MCF 10A (cell line): ENCODE measurements around the gene SUCLA2. TPM values are rescaled to one million over a fixed set of nuclear protein-coding genes. Genes with fewer than 3 reads are reported as not detected.

Source experiments
- BruUV-seq: library from RNA; stranded (reverse); fragments of 400-500 nt; replicated peaks from 2 replicates; lab custom pipeline; 2021; lab: Mats Ljungman, UMichigan
- CTCF ChIA-PET: fragments of 300-600 bp; sonication (Branson Sonifier 250); formaldehyde crosslinking; extraction: SDS; loops from one replicate; lab custom pipeline; 2021; ENCODE audit warnings: antibody characterized with exemption, inconsistent platforms; lab: Yijun Ruan, JAX
- POLR2A ChIA-PET: fragments of 300-600, 350-650 bp; sonication (Branson Sonifier 250); formaldehyde crosslinking; extraction: SDS; loops from one replicate; lab custom pipeline; 2020; ENCODE audit warnings: antibody characterized with exemption, inconsistent platforms; lab: Yijun Ruan, JAX
- DNase-seq: peaks from one replicate; pipeline ENCODE4 v3.0.0-alpha.2; 2018; ENCODE audit not compliant: unreplicated experiment
- H3K27ac Mint-ChIP-seq: one replicate; pipeline ENCODE4 v1.8.0; 2022; ENCODE audit warnings: mild to moderate bottlenecking, low read depth, mixed read lengths; ENCODE audit not compliant: unreplicated experiment
- H3K27me3 Mint-ChIP-seq: one replicate; pipeline ENCODE4 v1.8.0; 2022; ENCODE audit warnings: mixed read lengths; ENCODE audit not compliant: insufficient read depth, unreplicated experiment
- H3K36me3 Mint-ChIP-seq: one replicate; pipeline ENCODE4 v1.8.0; 2022; ENCODE audit warnings: mild to moderate bottlenecking, moderate library complexity, mixed read lengths; ENCODE audit not compliant: insufficient read depth, unreplicated experiment
- H3K4me1 Mint-ChIP-seq: one replicate; pipeline ENCODE4 v1.8.0; 2022; ENCODE audit warnings: mixed read lengths; ENCODE audit not compliant: insufficient read depth, unreplicated experiment
- H3K4me3 Mint-ChIP-seq: one replicate; pipeline ENCODE4 v1.8.0; 2022; ENCODE audit warnings: mild to moderate bottlenecking, moderate library complexity, mixed read lengths; ENCODE audit not compliant: unreplicated experiment
- H3K9me3 Mint-ChIP-seq: one replicate; pipeline ENCODE4 v1.8.0; 2022; ENCODE audit warnings: mixed read lengths; ENCODE audit not compliant: unreplicated experiment
- CTCF ChIP-seq: fragments of 200-600 bp; IDR thresholded peaks from one replicate; pipeline ENCODE4 v1.8.0; 2022; ENCODE audit warnings: antibody characterized with exemption, mild to moderate bottlenecking; ENCODE audit not compliant: unreplicated experiment
- intact Hi-C: fragments of 100-400 bp; cut with micrococcal nuclease; formaldehyde crosslinking; loops from 2 replicates; pipeline ENCODE4 v1.14.1; 2022
- total RNA-seq: library from RNA; stranded (reverse); gene quantifications from 2 replicates; pipeline ENCODE4 v1.2.3, GENCODE V29; 2022

Gene SUCLA2
- total RNA-seq, 1 experiment from 2014 or later, result 42.1 TPM

DNA sequence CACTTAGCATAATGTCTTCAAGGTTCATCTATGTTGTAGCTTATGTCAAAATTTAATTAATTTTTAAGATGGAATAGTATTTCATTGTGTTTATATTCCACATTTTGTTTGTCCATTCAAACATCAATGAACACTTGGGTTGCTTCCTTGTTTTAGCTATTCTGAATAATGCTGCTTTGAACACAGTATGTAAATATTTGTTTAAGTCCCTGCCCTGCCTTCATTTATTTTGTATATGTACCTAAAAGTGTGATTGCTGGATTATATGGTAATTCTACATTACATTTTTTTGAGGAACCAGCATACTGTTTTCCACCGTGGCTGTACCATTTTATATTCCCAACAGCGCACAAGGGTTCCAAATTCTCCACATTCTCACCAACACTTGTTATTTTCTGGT is 17.6 kb upstream of the SUCLA2 start:
- no peak overlapping the region for H3K4me3 Mint-ChIP-seq
- ChIA-PET POLR2A (interaction anchor here (0.6 kb wide), 1 partner anchor 707 kb away, joined by 3 read pairs; no protein-coding TSS in a partner anchor), CTCF (no interaction called here)
- no peaks in the 10 kb centered on the region for H3K27me3 Mint-ChIP-seq
- TF ChIP-seq CTCF, result no peak
- H3K27ac Mint-ChIP-seq, result no peak overlapping the region
- no peaks in the 10 kb centered on the region for H3K4me1 Mint-ChIP-seq
- no peaks in the 10 kb centered on the region for H3K36me3 Mint-ChIP-seq
- H3K9me3 Mint-ChIP-seq, result no peaks in the 10 kb centered on the region
- no peak for DNase-seq
- no TSS peak for BruUV-seq
- intact Hi-C loops, result no loop called here

DNA sequence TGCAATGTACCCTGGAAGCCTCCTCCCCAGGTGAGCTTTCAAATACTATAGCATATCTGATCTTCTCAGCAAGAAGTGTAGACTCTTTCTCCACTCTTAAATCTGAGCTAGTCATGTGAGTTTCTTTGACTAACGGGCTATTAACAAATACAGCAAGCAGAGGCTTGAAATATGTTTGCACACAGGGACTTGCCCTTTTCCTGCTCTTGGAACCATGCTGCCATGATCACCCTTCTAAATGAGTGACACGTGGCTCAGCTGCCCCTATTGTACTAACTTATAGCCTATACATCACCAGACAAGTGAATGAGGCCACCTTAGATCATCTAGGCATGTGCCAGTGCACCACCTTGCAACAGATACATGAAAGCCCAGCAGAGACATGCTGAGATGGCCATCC is 13.3 kb upstream of the SUCLA2 start:
- Mint-ChIP-seq H3K4me1 (peaks cover 8% of the 10 kb centered on the region), H3K36me3 (peaks cover 7% of the 10 kb centered on the region), H3K27me3 (no peaks in the 10 kb centered on the region), H3K9me3 (no peaks in the 10 kb centered on the region), H3K4me3 (no peak overlapping the region), H3K27ac (no peak overlapping the region)
- no peak for DNase-seq
- BruUV-seq, result no TSS peak
- intact Hi-C loops, result no loop called here
- CTCF ChIA-PET, result interaction anchor here (0.6 to 1.9 kb wide), 4 partner anchors 14 to 1120 kb away, joined by 3 to 12 read pairs (median 4); partner anchors contain the start of gene NUDT15
- no peak for TF ChIP-seq CTCF
- POLR2A ChIA-PET, result interaction anchor here (1.3 to 3.8 kb wide), 2 partner anchors 9 to 23 kb away, joined by 4 to 18 read pairs; partner anchors contain the start of gene NUDT15

GRCh38 chr13:48012668-48013067 is 11.6 kb upstream of the SUCLA2 start:
- DNase-seq, result no peak
- no peak for TF ChIP-seq CTCF
- intact Hi-C loops, result no loop called here
- Mint-ChIP-seq H3K4me1 (peaks cover 23% of the 10 kb centered on the region), H3K9me3 (no peaks in the 10 kb centered on the region), H3K4me3 (no peak overlapping the region), H3K27ac (no peak overlapping the region), H3K36me3 (peaks cover 7% of the 10 kb centered on the region), H3K27me3 (no peaks in the 10 kb centered on the region)
- ChIA-PET POLR2A (interaction anchor here (3.8 kb wide), 1 partner anchor 25 kb away, joined by 18 read pairs; the partner anchor contains the start of gene NUDT15), CTCF (interaction anchor here (0.5 to 1.2 kb wide), 3 partner anchors 14 to 424 kb away, joined by 3 to 4 read pairs (median 4); no protein-coding TSS in a partner anchor)
- no TSS peak for BruUV-seq

GRCh38 chr13:48010698-48011097 is 9.6 kb upstream of the SUCLA2 start:
- H3K27ac Mint-ChIP-seq, result no peak overlapping the region

More at GRCh38 chr13:48010698-48011097, 9.6 kb upstream of the SUCLA2 start:
- Mint-ChIP-seq H3K4me3 (no peak overlapping the region), H3K9me3 (no peaks in the 10 kb centered on the region), H3K4me1 (peaks cover 23% of the 10 kb centered on the region), H3K27me3 (no peaks in the 10 kb centered on the region), H3K36me3 (peaks cover 7% of the 10 kb centered on the region)
- ChIA-PET CTCF (interaction anchor here (1.1 kb wide), 1 partner anchor 26 kb away, joined by 4 read pairs; the partner anchor contains the start of gene NUDT15), POLR2A (interaction anchor here (3.9 kb wide), 1 partner anchor 27 kb away, joined by 38 read pairs; the partner anchor contains the start of gene NUDT15)
- intact Hi-C loops, result no loop called here
- TF ChIP-seq CTCF, result no peak
- no TSS peak for BruUV-seq
- DNase-seq, result no peak
